ENCODE data around the gene LDLRAD3. TPM values are rescaled to one million over a fixed set of nuclear protein-coding genes. Genes with fewer than 3 reads are reported as not detected.

LDLRAD3 gene
- polyA plus RNA-seq, 1 of the 3 experiments (the other 2 are of a cell fraction) = 10.6 TPM

- Histone ChIP-seq H3K9ac (no peak overlapping the region), H2AFZ (ENCODE audit: low read depth) (no peak overlapping the region)
Measured at GRCh38 chr11:36265793-36266628, 322.1 kb downstream of the LDLRAD3 start.

More at GRCh38 chr11:36265793-36266628, 322.1 kb downstream of the LDLRAD3 start:
- DNase-seq = peak; percentile 81
- 14% methylated on average over 11 of the region's 13 CpGs for WGBS (ENCODE audit: low lambda C conversion rate)
- CTCF ChIA-PET = interaction anchor here (0.5 to 8.1 kb wide), 72 partner anchors 9 to 802 kb away, joined by 3 to 88 read pairs (median 4); partner anchors contain the start of gene FJX1
- Histone ChIP-seq H3K4me1 (ENCODE audit: control insufficient read depth in 1 of 2, insufficient read depth in 2 of 2, low read depth in 1 of 2, low read length in 1 of 2) (peaks cover 0 to 6% of the 10 kb centered on the region in 2 experiments; a peak in 1 of 4 replicates), H3K9me2 (no peaks in the 10 kb centered on the region), H3K9me3 (no peaks in the 10 kb centered on the region), H3K79me2 (ENCODE audit: insufficient read depth) (no peaks in the 10 kb centered on the region), H3K27ac (ENCODE audit: low read depth in 2 of 2, low read length in 1 of 2) (no peak overlapping the region), H3K27me3 (ENCODE audit: insufficient read depth) (no peaks in the 10 kb centered on the region), H4K20me1 (ENCODE audit: insufficient read depth) (no peaks in the 10 kb centered on the region), H3K36me3 (replicated peaks in 1 of 2; ENCODE audit: control insufficient read depth in 1 of 2, insufficient read depth in 2 of 2, low read length in 1 of 2) (peaks cover 4% of the 10 kb centered on the region in 2 experiments), H3F3A (replicated peaks; ENCODE audit: insufficient read depth) (no peaks in the 10 kb centered on the region), H3K4me2 (no peak overlapping the region), H3K4me3 (ENCODE audit: low read depth in 2 of 2, low read length in 1 of 2) (no peak overlapping the region; a peak in 1 of 4 replicates)
- TF ChIP-seq RAD21 (IDR thresholded peaks at IDR 0.05; ENCODE audit: low read length) (peak; percentile 91), SMC3 (IDR thresholded peaks at IDR 0.05; ENCODE audit: low read depth, low read length) (peak; percentile 89), RCOR1 (IDR thresholded peaks at IDR 0.05; ENCODE audit: low read length) (no peak), CTCF (IDR thresholded peaks at IDR 0.05) (peak; percentile 93), ZBTB33 (IDR thresholded peaks at IDR 0.05; ENCODE audit: borderline replicate concordance, low read depth) (no peak), YY1 (IDR thresholded peaks at IDR 0.05; ENCODE audit: low read depth) (no peak)
- POLR2A ChIA-PET = interaction anchor here (1.0 kb wide), 1 partner anchor 651 kb away, joined by 3 read pairs; no protein-coding TSS in a partner anchor

Data from SK-N-SH (cell line).